Activated CD4-positive, alpha-beta memory T cell treated with anti-CD3 and anti-CD28 coated beads for 36 hours (primary cell): ENCODE data around the gene TMEM231. TPM values are rescaled to one million over a fixed set of nuclear protein-coding genes. Genes with fewer than 3 reads are reported as not detected.
A peak's percentile ranks its signal among the peaks of the same experiment; 100 is the strongest.
"Not testable (repeated sequence)": the region's sequence is repeated elsewhere in the genome, so short reads cannot be mapped to it uniquely, and the experiment has no call there.

Experiments used
- CTCF ChIA-PET: fragments of 350-600 bp; sonication (Branson Sonifier 250); formaldehyde crosslinking; loops from one replicate; lab custom pipeline; 2021; ENCODE audit warnings: antibody characterized with exemption, inconsistent platforms; lab: Charles Lee
- POLR2A ChIA-PET: fragments of 350-600 bp; sonication (Branson Sonifier 250); formaldehyde crosslinking; loops from one replicate; lab custom pipeline; 2021; ENCODE audit warnings: antibody characterized with exemption; lab: Charles Lee
- DNase-seq: peaks from one replicate; pipeline ENCODE4 v3.0.0-alpha.2; 2020
- H3K27ac Mint-ChIP-seq: one replicate; pipeline ENCODE4 v1.8.0; 2021; ENCODE audit warnings: mixed read lengths
- H3K27me3 Mint-ChIP-seq: one replicate; pipeline ENCODE4 v1.8.0; 2021; ENCODE audit warnings: mixed read lengths
- H3K36me3 Mint-ChIP-seq: one replicate; pipeline ENCODE4 v1.8.0; 2021; ENCODE audit warnings: mixed read lengths
- H3K4me1 Mint-ChIP-seq: one replicate; pipeline ENCODE4 v1.8.0; 2021; ENCODE audit warnings: low read depth, mixed read lengths
- H3K4me3 Mint-ChIP-seq: one replicate; pipeline ENCODE4 v1.8.0; 2021; ENCODE audit warnings: mild to moderate bottlenecking, mixed read lengths
- H3K9me3 Mint-ChIP-seq: one replicate; pipeline ENCODE4 v1.8.0; 2021; ENCODE audit warnings: mixed read lengths
- intact Hi-C: fragments of 100-400 bp; cut with micrococcal nuclease; formaldehyde crosslinking; loops from one replicate; pipeline ENCODE4 v1.15.1; 2023
- total RNA-seq, 2 experiments: library from RNA; stranded (reverse); gene quantifications; one replicate each; pipeline ENCODE4 v1.2.3, GENCODE V29; 2021

Gene TMEM231
- total RNA-seq = 1 to 10 TPM; 4.6 to 5.3 TPM

GRCh38 chr16:75555707-75556430 lies at the start of gene TMEM231:
Gene TMEM231 (minus strand): TSS chr16:75556252. CDS start chr16:75556209, 43 bp downstream.
- H3K36me3 Mint-ChIP-seq = no peaks in the 10 kb centered on the region
- intact Hi-C loops = loop anchor here (1.0 to 2.0 kb wide), 7 partner anchors 9 to 1635 kb away; partner anchors contain the start of genes ADAT1, CFDP1, KARS1 and MON1B
- no peaks in the 10 kb centered on the region for H3K9me3 Mint-ChIP-seq
- CTCF ChIA-PET = interaction anchor here (0.8 to 2.8 kb wide), 6 partner anchors 9 to 92 kb away, joined by 3 to 13 read pairs (median 4); partner anchors contain the start of genes ADAT1 and GABARAPL2
- peak; percentile 98 for DNase-seq
- POLR2A ChIA-PET = interaction anchor here (0.5 to 2.1 kb wide), 6 partner anchors 9 to 1064 kb away, joined by 3 to 8 read pairs (median 4); partner anchors contain the start of genes GABARAPL2 and TMEM170A
- H3K27me3 Mint-ChIP-seq = peaks cover 4% of the 10 kb centered on the region
- H3K4me3 Mint-ChIP-seq = peak within 1 kb of the TSS; percentile 88
- peak within 1 kb of the TSS; percentile 85 for H3K27ac Mint-ChIP-seq
- peaks cover 3% of the 10 kb centered on the region for H3K4me1 Mint-ChIP-seq

GRCh38 chr16:75603241-75603640 lies 47.2 kb upstream of the TMEM231 start:
- intact Hi-C loops = no loop called here
- CTCF ChIA-PET = no interaction called here
- peaks cover 62% of the 10 kb centered on the region for H3K36me3 Mint-ChIP-seq

GRCh38 chr16:75599452-75600277 lies 43.6 kb upstream of the TMEM231 start:
- POLR2A ChIA-PET = no interaction called here
- H3K36me3 Mint-ChIP-seq = peaks cover 57% of the 10 kb centered on the region
- intact Hi-C loops = no loop called here

More at GRCh38 chr16:75603241-75603640, 47.2 kb upstream of the TMEM231 start:
- H3K9me3 Mint-ChIP-seq = peaks cover 12% of the 10 kb centered on the region
- no peak overlapping the region for H3K27ac Mint-ChIP-seq
- POLR2A ChIA-PET = no interaction called here
- no peak for DNase-seq
- H3K4me1 Mint-ChIP-seq = peaks cover 3% of the 10 kb centered on the region
- no peaks in the 10 kb centered on the region for H3K27me3 Mint-ChIP-seq
- no peak overlapping the region for H3K4me3 Mint-ChIP-seq

GRCh38 chr16:75593825-75594820 lies 38.1 kb upstream of the TMEM231 start:
- H3K27me3 Mint-ChIP-seq = no peaks in the 10 kb centered on the region
- no peaks in the 10 kb centered on the region for H3K9me3 Mint-ChIP-seq
- H3K4me3 Mint-ChIP-seq = no peak overlapping the region
- peak; percentile 36 for DNase-seq
- H3K27ac Mint-ChIP-seq = peak overlapping the region; percentile 65
- peaks cover 14% of the 10 kb centered on the region for H3K36me3 Mint-ChIP-seq
- intact Hi-C loops = loop anchor here (1.0 kb wide), 1 partner anchor 22 kb away; no protein-coding TSS in a partner anchor
- ChIA-PET POLR2A (no interaction called here), CTCF (no interaction called here)
- H3K4me1 Mint-ChIP-seq = peaks cover 14% of the 10 kb centered on the region

More at GRCh38 chr16:75599452-75600277, 43.6 kb upstream of the TMEM231 start:
- CTCF ChIA-PET = interaction anchor here (1.0 kb wide), 1 partner anchor 82 kb away, joined by 3 read pairs; no protein-coding TSS in a partner anchor
- Mint-ChIP-seq H3K9me3 (peaks cover 12% of the 10 kb centered on the region), H3K4me3 (no peak overlapping the region), H3K27me3 (no peaks in the 10 kb centered on the region), H3K27ac (no peak overlapping the region), H3K4me1 (peaks cover 6% of the 10 kb centered on the region)
- no peak for DNase-seq

- Mint-ChIP-seq H3K27ac (no peak overlapping the region), H3K27me3 (no peaks in the 10 kb centered on the region), H3K36me3 (peaks cover 17% of the 10 kb centered on the region), H3K4me3 (no peak overlapping the region), H3K4me1 (peaks cover 14% of the 10 kb centered on the region), H3K9me3 (no peaks in the 10 kb centered on the region)
- CTCF ChIA-PET = no interaction called here
- intact Hi-C loops = no loop called here
- DNase-seq = no peak
- POLR2A ChIA-PET = no interaction called here
These were observed 37.3 kb upstream of the TMEM231 start for GRCh38 chr16:75593308-75593707.

- H3K4me3 Mint-ChIP-seq, H3K27ac Mint-ChIP-seq, H3K27me3 Mint-ChIP-seq, H3K9me3 Mint-ChIP-seq, CTCF ChIA-PET, DNase-seq, intact Hi-C loops, H3K36me3 Mint-ChIP-seq, POLR2A ChIA-PET: not testable (repeated sequence)
- peaks cover 14% of the 10 kb centered on the region for H3K4me1 Mint-ChIP-seq
These were observed 35.9 kb upstream of the TMEM231 start for GRCh38 chr16:75591927-75592326.

- Mint-ChIP-seq H3K27ac (no peak overlapping the region), H3K4me1 (peaks cover 14% of the 10 kb centered on the region), H3K36me3 (peaks cover 5% of the 10 kb centered on the region), H3K27me3 (no peaks in the 10 kb centered on the region), H3K4me3 (no peak overlapping the region), H3K9me3 (no peaks in the 10 kb centered on the region)
- no peak for DNase-seq
- CTCF ChIA-PET = no interaction called here
- intact Hi-C loops = no loop called here
- POLR2A ChIA-PET = interaction anchor here (0.6 kb wide), 1 partner anchor 29 kb away, joined by 3 read pairs; no protein-coding TSS in a partner anchor
These were observed 35.1 kb upstream of the TMEM231 start for GRCh38 chr16:75590920-75591843.

- no peak for DNase-seq
- Mint-ChIP-seq H3K36me3 (peaks cover 5% of the 10 kb centered on the region), H3K4me1 (peaks cover 7% of the 10 kb centered on the region), H3K4me3 (no peak overlapping the region), H3K27ac (no peak overlapping the region), H3K9me3 (no peaks in the 10 kb centered on the region), H3K27me3 (no peaks in the 10 kb centered on the region)
- intact Hi-C loops = no loop called here
- CTCF ChIA-PET = no interaction called here
- POLR2A ChIA-PET = no interaction called here
These were observed 33.3 kb upstream of the TMEM231 start for GRCh38 chr16:75589306-75589705.

GRCh38 chr16:75588716-75589115 lies 32.7 kb upstream of the TMEM231 start:
- Mint-ChIP-seq H3K27ac (no peak overlapping the region), H3K4me1 (peaks cover under 1% of the 10 kb centered on the region), H3K9me3 (no peaks in the 10 kb centered on the region), H3K4me3 (no peak overlapping the region), H3K36me3 (peaks cover 5% of the 10 kb centered on the region), H3K27me3 (no peaks in the 10 kb centered on the region)
- POLR2A ChIA-PET = no interaction called here
- DNase-seq = no peak
- intact Hi-C loops = no loop called here
- CTCF ChIA-PET = no interaction called here

GRCh38 chr16:75584108-75584507 lies 28.1 kb upstream of the TMEM231 start:
- POLR2A ChIA-PET = no interaction called here
- Mint-ChIP-seq H3K9me3 (no peaks in the 10 kb centered on the region), H3K27me3 (no peaks in the 10 kb centered on the region), H3K4me3 (no peak overlapping the region), H3K36me3 (peaks cover 12% of the 10 kb centered on the region), H3K4me1 (peaks cover 4% of the 10 kb centered on the region), H3K27ac (no peak overlapping the region)
- intact Hi-C loops = no loop called here
- DNase-seq = no peak
- CTCF ChIA-PET = interaction anchor here (0.6 kb wide), 1 partner anchor 663 kb away, joined by 3 read pairs; no protein-coding TSS in a partner anchor
